OCI-LY1 (cell line): ENCODE measurements around the gene HCFC1.

Source experiments
- H2AFZ ChIP-seq: fragments of 200-600 bp; sonication (generic), shearing (Covaris generic); 2 replicates; pipeline ENCODE4 v1.6.0; 2014; ENCODE audit warnings: antibody characterized with exemption, mild to moderate bottlenecking, low read length
- H3F3A ChIP-seq: fragments of 200-600 bp; sonication (generic), shearing (Covaris generic); 2 replicates; pipeline ENCODE4 v1.6.0; 2014; ENCODE audit warnings: mild to moderate bottlenecking, antibody characterized with exemption, low read length, moderate library complexity; ENCODE audit not compliant: insufficient read depth
- H3K27ac ChIP-seq: fragments of 200-600 bp; sonication (generic); 2 replicates; pipeline ENCODE4 v1.5.1; 2014; ENCODE audit warnings: low read length, mixed run types, mild to moderate bottlenecking, low read depth; ENCODE audit not compliant: poor library complexity, severe bottlenecking
- H3K27me3 ChIP-seq: fragments of 200-600 bp; sonication (generic); 2 replicates; pipeline ENCODE4 v1.6.0; 2014; ENCODE audit warnings: antibody characterized with exemption, mild to moderate bottlenecking, low read length, moderate library complexity; ENCODE audit not compliant: insufficient read depth
- H3K36me3 ChIP-seq: fragments of 200-600 bp; sonication (generic); 2 replicates; pipeline ENCODE4 v1.6.1; 2014; ENCODE audit warnings: mild to moderate bottlenecking, antibody characterized with exemption, low read length, moderate library complexity, mixed read lengths; ENCODE audit not compliant: insufficient read depth
- H3K4me1 ChIP-seq: fragments of 200-600 bp; sonication (generic); 2 replicates; pipeline ENCODE4 v1.5.1; 2014; ENCODE audit warnings: mild to moderate bottlenecking, low read length, moderate library complexity; ENCODE audit not compliant: insufficient read depth, severe bottlenecking
- H3K4me2 ChIP-seq: fragments of 200-600 bp; sonication (generic), shearing (Covaris generic); 2 replicates; pipeline ENCODE4 v1.6.1; 2014; ENCODE audit warnings: low read length
- H3K4me3 ChIP-seq: fragments of 200-600 bp; sonication (generic); 2 replicates; pipeline ENCODE4 v1.5.1; 2014; ENCODE audit warnings: low read length, low read depth, mild to moderate bottlenecking, mixed read lengths; ENCODE audit not compliant: poor library complexity, severe bottlenecking
- H3K79me2 ChIP-seq: fragments of 200-600 bp; shearing (Covaris generic); 2 replicates; pipeline ENCODE4 v1.6.1; 2016; ENCODE audit warnings: mixed run types, low read length, mixed read lengths; ENCODE audit not compliant: insufficient read depth
- H3K9ac ChIP-seq: fragments of 200-600 bp; sonication (generic), shearing (Covaris generic); 2 replicates; pipeline ENCODE4 v1.6.1; 2014; ENCODE audit warnings: mild to moderate bottlenecking, low read length, mixed read lengths
- H3K9me2 ChIP-seq: fragments of 200-600 bp; sonication (generic), shearing (Covaris generic); 2 replicates; pipeline ENCODE4 v1.6.1; 2014; ENCODE audit warnings: low read depth, mild to moderate bottlenecking, low read length, mixed read lengths
- H3K9me3 ChIP-seq: fragments of 200-600 bp; shearing (Covaris generic); 2 replicates; pipeline ENCODE4 v1.6.1; 2014; ENCODE audit warnings: low read length, mixed read lengths
- H4K20me1 ChIP-seq: fragments of 200-600 bp; sonication (generic), shearing (Covaris generic); 2 replicates; pipeline ENCODE4 v1.6.0; 2016; ENCODE audit warnings: mild to moderate bottlenecking, low read length; ENCODE audit not compliant: insufficient read depth
- EZH2 ChIP-seq: fragments of 200-600 bp; sonication (generic), shearing (Covaris generic); IDR thresholded peaks from 2 replicates; pipeline ENCODE4 v1.8.0; 2017; ENCODE audit warnings: borderline replicate concordance, mixed run types, mild to moderate bottlenecking, antibody characterized with exemption, low read length, moderate library complexity, mixed read lengths
- TF ChIP-seq, protein P1 (sequence below): fragments of 200-600 bp; sonication (generic), shearing (Covaris generic); IDR thresholded peaks from 2 replicates; pipeline ENCODE4 v1.5.1; 2017; ENCODE audit warnings: mild to moderate bottlenecking, antibody characterized with exemption, low read length, moderate library complexity, mixed read lengths

The HCFC1 gene

DNA sequence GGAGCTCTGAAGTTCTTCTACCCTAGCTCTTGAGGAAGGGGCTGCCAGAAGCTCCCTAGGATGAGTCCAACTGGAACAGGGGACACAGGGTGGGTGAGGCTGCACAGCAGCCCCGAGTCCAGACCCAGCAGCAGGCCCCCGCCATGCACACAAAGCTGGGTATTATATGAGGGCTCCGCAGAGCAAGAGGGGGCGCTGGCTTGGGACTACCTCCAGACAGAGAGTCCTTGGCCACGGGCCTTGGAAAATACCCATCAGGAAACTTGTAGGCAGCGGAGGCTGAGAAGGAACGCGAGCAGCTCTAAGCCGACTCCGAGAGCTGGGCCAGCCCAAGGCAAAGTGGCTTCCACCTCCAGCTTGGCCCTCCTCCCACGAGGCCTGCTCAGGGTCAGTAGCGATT is 8.1 kb downstream of the HCFC1 start:
- no peaks in the 10 kb centered on the region for H4K20me1 ChIP-seq
- H3F3A ChIP-seq, result no peaks in the 10 kb centered on the region
- TF ChIP-seq, protein P1, sequence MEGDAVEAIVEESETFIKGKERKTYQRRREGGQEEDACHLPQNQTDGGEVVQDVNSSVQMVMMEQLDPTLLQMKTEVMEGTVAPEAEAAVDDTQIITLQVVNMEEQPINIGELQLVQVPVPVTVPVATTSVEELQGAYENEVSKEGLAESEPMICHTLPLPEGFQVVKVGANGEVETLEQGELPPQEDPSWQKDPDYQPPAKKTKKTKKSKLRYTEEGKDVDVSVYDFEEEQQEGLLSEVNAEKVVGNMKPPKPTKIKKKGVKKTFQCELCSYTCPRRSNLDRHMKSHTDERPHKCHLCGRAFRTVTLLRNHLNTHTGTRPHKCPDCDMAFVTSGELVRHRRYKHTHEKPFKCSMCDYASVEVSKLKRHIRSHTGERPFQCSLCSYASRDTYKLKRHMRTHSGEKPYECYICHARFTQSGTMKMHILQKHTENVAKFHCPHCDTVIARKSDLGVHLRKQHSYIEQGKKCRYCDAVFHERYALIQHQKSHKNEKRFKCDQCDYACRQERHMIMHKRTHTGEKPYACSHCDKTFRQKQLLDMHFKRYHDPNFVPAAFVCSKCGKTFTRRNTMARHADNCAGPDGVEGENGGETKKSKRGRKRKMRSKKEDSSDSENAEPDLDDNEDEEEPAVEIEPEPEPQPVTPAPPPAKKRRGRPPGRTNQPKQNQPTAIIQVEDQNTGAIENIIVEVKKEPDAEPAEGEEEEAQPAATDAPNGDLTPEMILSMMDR, result no peak
- TF ChIP-seq EZH2, result no peak
- H3K4me2 ChIP-seq, result no peak overlapping the region
- H3K9me2 ChIP-seq, result no peaks in the 10 kb centered on the region
- no peak overlapping the region for H3K9ac ChIP-seq
- no peaks in the 10 kb centered on the region for H3K27me3 ChIP-seq
- H3K4me3 ChIP-seq, result no peak overlapping the region
- H3K27ac ChIP-seq, result no peak overlapping the region
- no peak overlapping the region for H2AFZ ChIP-seq
- H3K79me2 ChIP-seq, result peaks cover 39% of the 10 kb centered on the region
- no peaks in the 10 kb centered on the region for H3K9me3 ChIP-seq
- peaks cover 32% of the 10 kb centered on the region for H3K4me1 ChIP-seq
- H3K36me3 ChIP-seq, result peaks cover 84% of the 10 kb centered on the region

DNA sequence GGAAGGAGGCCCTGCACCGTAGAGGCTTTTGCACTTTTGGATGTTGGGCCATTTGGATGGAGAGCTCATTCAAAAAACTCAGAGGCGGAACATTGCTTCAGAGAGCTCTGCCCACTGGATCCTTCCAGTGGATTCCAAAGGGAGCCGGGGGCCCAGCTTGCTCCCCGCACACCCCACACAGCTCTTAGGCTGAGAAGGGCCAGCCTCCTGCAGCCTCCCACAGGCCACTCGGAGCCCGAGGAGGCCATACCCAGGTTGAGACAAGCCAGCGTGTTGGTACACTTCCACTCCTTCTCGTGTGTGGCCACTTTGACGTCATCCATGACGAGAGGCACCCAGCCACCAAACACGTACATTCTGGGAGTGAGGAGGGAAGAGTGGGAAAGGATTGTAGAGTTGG is 10.3 kb downstream of the HCFC1 start:
- Histone ChIP-seq H3K79me2 (peaks cover 17% of the 10 kb centered on the region), H3K9me2 (no peaks in the 10 kb centered on the region), H3K9me3 (no peaks in the 10 kb centered on the region), H3K4me2 (no peak overlapping the region), H3F3A (no peaks in the 10 kb centered on the region), H3K4me1 (peaks cover 9% of the 10 kb centered on the region), H3K9ac (no peak overlapping the region), H3K27me3 (no peaks in the 10 kb centered on the region), H3K36me3 (peaks cover 92% of the 10 kb centered on the region), H3K4me3 (no peak overlapping the region), H2AFZ (no peak overlapping the region), H3K27ac (no peak overlapping the region), H4K20me1 (no peaks in the 10 kb centered on the region)
- no peak for TF ChIP-seq EZH2
- TF ChIP-seq, protein P1, result no peak

DNA sequence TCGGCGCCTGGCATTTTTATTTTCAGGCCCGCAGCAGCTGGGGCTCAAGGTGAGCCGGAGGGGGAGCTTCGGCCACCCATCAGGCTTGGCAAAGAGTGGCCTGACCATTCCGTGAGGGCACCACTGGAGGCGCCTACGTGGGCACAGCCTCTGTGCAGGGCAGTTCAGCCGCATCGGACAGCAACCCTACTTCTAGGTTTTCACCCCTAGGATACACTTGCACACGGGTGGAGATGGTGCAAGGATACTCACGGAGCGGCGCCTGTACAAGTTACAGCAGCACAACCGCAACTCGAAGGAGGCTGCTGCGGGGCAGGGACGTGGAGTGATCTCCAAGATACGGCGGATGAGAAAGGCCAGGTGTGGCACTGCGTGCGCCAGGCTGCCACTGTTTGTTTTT is 10.8 kb downstream of the HCFC1 start:
- H3F3A ChIP-seq, result no peaks in the 10 kb centered on the region
- peaks cover 95% of the 10 kb centered on the region for H3K36me3 ChIP-seq
- no peak overlapping the region for H3K4me3 ChIP-seq
- H3K4me1 ChIP-seq, result peaks cover 4% of the 10 kb centered on the region
- H3K27ac ChIP-seq, result no peak overlapping the region
- H4K20me1 ChIP-seq, result no peaks in the 10 kb centered on the region
- no peaks in the 10 kb centered on the region for H3K9me2 ChIP-seq
- no peaks in the 10 kb centered on the region for H3K27me3 ChIP-seq
- no peak for TF ChIP-seq EZH2
- TF ChIP-seq, protein P1, result no peak
- H3K9me3 ChIP-seq, result no peaks in the 10 kb centered on the region
- no peak overlapping the region for H3K9ac ChIP-seq
- no peak overlapping the region for H2AFZ ChIP-seq
- H3K79me2 ChIP-seq, result peaks cover 12% of the 10 kb centered on the region
- no peak overlapping the region for H3K4me2 ChIP-seq
